Tibial nerve (tissue), 4 donors: ENCODE measurements around the gene GTF2E1.

Experiments used
- EP300 ChIP-seq, 2 donors: sonication (generic); formaldehyde crosslinking; IDR thresholded peaks; one replicate each; pipeline ENCODE4 v1.6.1; 2017; ENCODE audit warnings: antibody characterized with exemption in 2 of 2, mild to moderate bottlenecking in 1 of 2
- POLR2A ChIP-seq, 2 donors: fragments of 450-650 bp; IDR thresholded peaks; one replicate each; pipeline ENCODE4 v1.6.1; 2017; ENCODE audit warnings: antibody characterized with exemption in 2 of 2, mild to moderate bottlenecking in 2 of 2, moderate library complexity in 2 of 2
- TF ChIP-seq, protein P1 (sequence below), 5 experiments: fragments of 200-600 bp in 3 of 5; fragments of 450-650 bp in 2 of 5; sonication (generic) in 3 of 5; IDR thresholded peaks; one replicate each; pipeline ENCODE4 v1.5.1; 2016 to 2019; ENCODE audit warnings: antibody characterized with exemption in 5 of 5, mild to moderate bottlenecking in 3 of 5, moderate library complexity in 2 of 5

DNA sequence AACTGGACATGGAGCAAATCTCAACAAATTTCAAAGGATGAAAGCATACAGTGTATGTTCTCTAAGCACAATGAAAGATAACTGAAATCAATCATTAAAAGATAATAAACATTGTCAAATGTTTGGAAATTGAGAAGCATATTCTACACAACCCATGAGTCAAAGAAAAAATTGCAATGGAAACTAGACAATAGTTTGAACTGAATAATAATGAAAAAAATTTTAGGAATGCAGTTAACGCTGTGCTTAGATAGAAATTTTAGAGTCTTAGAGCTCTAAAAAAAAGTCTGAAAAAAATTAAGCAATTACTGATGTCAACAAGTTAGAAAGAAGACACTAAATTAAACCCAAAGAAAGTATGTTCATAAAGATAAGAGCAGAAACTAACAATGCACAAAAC lies 15.8 kb upstream of the GTF2E1 start:
- TF ChIP-seq EP300 (IDR thresholded peaks at IDR 0.05) (no peak), POLR2A (IDR thresholded peaks at IDR 0.05) (no peak)
- TF ChIP-seq, protein P1, sequence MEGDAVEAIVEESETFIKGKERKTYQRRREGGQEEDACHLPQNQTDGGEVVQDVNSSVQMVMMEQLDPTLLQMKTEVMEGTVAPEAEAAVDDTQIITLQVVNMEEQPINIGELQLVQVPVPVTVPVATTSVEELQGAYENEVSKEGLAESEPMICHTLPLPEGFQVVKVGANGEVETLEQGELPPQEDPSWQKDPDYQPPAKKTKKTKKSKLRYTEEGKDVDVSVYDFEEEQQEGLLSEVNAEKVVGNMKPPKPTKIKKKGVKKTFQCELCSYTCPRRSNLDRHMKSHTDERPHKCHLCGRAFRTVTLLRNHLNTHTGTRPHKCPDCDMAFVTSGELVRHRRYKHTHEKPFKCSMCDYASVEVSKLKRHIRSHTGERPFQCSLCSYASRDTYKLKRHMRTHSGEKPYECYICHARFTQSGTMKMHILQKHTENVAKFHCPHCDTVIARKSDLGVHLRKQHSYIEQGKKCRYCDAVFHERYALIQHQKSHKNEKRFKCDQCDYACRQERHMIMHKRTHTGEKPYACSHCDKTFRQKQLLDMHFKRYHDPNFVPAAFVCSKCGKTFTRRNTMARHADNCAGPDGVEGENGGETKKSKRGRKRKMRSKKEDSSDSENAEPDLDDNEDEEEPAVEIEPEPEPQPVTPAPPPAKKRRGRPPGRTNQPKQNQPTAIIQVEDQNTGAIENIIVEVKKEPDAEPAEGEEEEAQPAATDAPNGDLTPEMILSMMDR (IDR thresholded peaks at IDR 0.05) = no peak
